Osteoblast (primary cell): Measurements from ENCODE around the gene AFDN. TPM values are rescaled to one million over a fixed set of nuclear protein-coding genes. Genes with fewer than 3 reads are reported as not detected.

Experiments used
- DNase-seq: peaks from one replicate; pipeline ENCODE4 v3.0.0; 2011; ENCODE audit warnings: low spot score, mixed read lengths; ENCODE audit not compliant: insufficient read length; ENCODE audit errors: missing footprints
- H2AFZ ChIP-seq: 2 replicates; pipeline ENCODE4 v1.6.0; 2011; ENCODE audit warnings: mild to moderate bottlenecking, low read length
- H3K27ac ChIP-seq: 2 replicates; pipeline ENCODE4 v1.5.1; 2011; ENCODE audit warnings: mild to moderate bottlenecking, low read depth, low read length, moderate library complexity
- H3K27me3 ChIP-seq: 2 replicates; pipeline ENCODE4 v1.6.0; 2012; ENCODE audit warnings: mild to moderate bottlenecking, control low read depth, inconsistent platforms, low read length, moderate library complexity; ENCODE audit not compliant: insufficient read depth
- H3K36me3 ChIP-seq: 2 replicates; pipeline ENCODE4 v1.5.1; 2011; ENCODE audit warnings: mild to moderate bottlenecking, low read length, control low read depth, moderate library complexity; ENCODE audit not compliant: insufficient read depth
- H3K4me1 ChIP-seq: 2 replicates; pipeline ENCODE4 v1.5.1; 2011; ENCODE audit warnings: mild to moderate bottlenecking, low read length, control low read depth, moderate library complexity; ENCODE audit not compliant: insufficient read depth
- H3K4me2 ChIP-seq: 2 replicates; pipeline ENCODE4 v1.6.0; 2011; ENCODE audit warnings: mild to moderate bottlenecking, low read length; ENCODE audit not compliant: insufficient read depth
- H3K4me3 ChIP-seq: fragments of 200-600 bp; sonication (generic); 3 replicates; pipeline ENCODE4 v1.5.1; 2012; ENCODE audit warnings: mild to moderate bottlenecking, low read length, inconsistent platforms; ENCODE audit not compliant: insufficient read depth
- H3K79me2 ChIP-seq: 2 replicates; pipeline ENCODE4 v1.6.0; 2012; ENCODE audit warnings: mild to moderate bottlenecking, low read length, control low read depth, inconsistent platforms; ENCODE audit not compliant: insufficient read depth
- H3K9me3 ChIP-seq: 2 replicates; pipeline ENCODE4 v1.5.1; 2011; ENCODE audit warnings: low read depth, low read length, control low read depth
- H4K20me1 ChIP-seq: 2 replicates; pipeline ENCODE4 v1.6.0; 2012; ENCODE audit warnings: mild to moderate bottlenecking, low read length, control low read depth; ENCODE audit not compliant: insufficient read depth
- CTCF ChIP-seq: IDR thresholded peaks from 2 replicates; pipeline ENCODE4 v1.5.1; 2011; ENCODE audit warnings: mild to moderate bottlenecking, low read depth, low read length, moderate library complexity; ENCODE audit errors: extremely low read depth
- total RNA-seq: library from RNA; depleted of rRNA; stranded (reverse); fragments of >200 nt; gene quantifications from 2 replicates; pipeline ENCODE4 v1.2.3, GENCODE V29; 2012

The AFDN gene
- total RNA-seq, 1 donor, result 52.5 TPM

GRCh38 chr6:167948716-167949115 lies 122.0 kb downstream of the AFDN start:
- Histone ChIP-seq H3K27ac (no peak overlapping the region), H3K4me3 (no peak overlapping the region), H3K4me1 (no peaks in the 10 kb centered on the region), H2AFZ (no peak overlapping the region), H3K79me2 (no peaks in the 10 kb centered on the region), H3K4me2 (no peak overlapping the region), H3K9me3 (no peaks in the 10 kb centered on the region), H4K20me1 (no peaks in the 10 kb centered on the region), H3K27me3 (no peaks in the 10 kb centered on the region), H3K36me3 (peaks cover 22% of the 10 kb centered on the region)
- TF ChIP-seq CTCF, result no peak
- DNase-seq, result no peak

GRCh38 chr6:167949121-167949684 lies 122.5 kb downstream of the AFDN start:
- Histone ChIP-seq H3K4me2 (no peak overlapping the region), H3K79me2 (no peaks in the 10 kb centered on the region), H3K27me3 (no peaks in the 10 kb centered on the region), H3K36me3 (peaks cover 18% of the 10 kb centered on the region), H3K9me3 (no peaks in the 10 kb centered on the region), H3K4me3 (no peak overlapping the region), H4K20me1 (no peaks in the 10 kb centered on the region), H3K27ac (no peak overlapping the region), H3K4me1 (no peaks in the 10 kb centered on the region), H2AFZ (no peak overlapping the region)
- no peak for DNase-seq
- no peak for TF ChIP-seq CTCF

- H3K4me2 ChIP-seq, result no peak overlapping the region
- H3K27ac ChIP-seq, result no peak overlapping the region
- peaks cover 3% of the 10 kb centered on the region for H3K4me1 ChIP-seq
- H3K36me3 ChIP-seq, result peaks cover 8% of the 10 kb centered on the region
- H3K27me3 ChIP-seq, result no peaks in the 10 kb centered on the region
- no peaks in the 10 kb centered on the region for H4K20me1 ChIP-seq
- no peaks in the 10 kb centered on the region for H3K79me2 ChIP-seq
- no peaks in the 10 kb centered on the region for H3K9me3 ChIP-seq
- H2AFZ ChIP-seq, result no peak overlapping the region
- DNase-seq, result no peak
- H3K4me3 ChIP-seq, result no peak overlapping the region
- TF ChIP-seq CTCF, result no peak
Observed at GRCh38 chr6:167951781-167952511, 125.2 kb downstream of the AFDN start.

- H3K79me2 ChIP-seq, result no peaks in the 10 kb centered on the region
- H3K36me3 ChIP-seq, result peaks cover 8% of the 10 kb centered on the region
- DNase-seq, result no peak
- no peak overlapping the region for H2AFZ ChIP-seq
- no peak overlapping the region for H3K4me3 ChIP-seq
- no peaks in the 10 kb centered on the region for H4K20me1 ChIP-seq
- H3K27me3 ChIP-seq, result no peaks in the 10 kb centered on the region
- H3K9me3 ChIP-seq, result no peaks in the 10 kb centered on the region
- H3K4me1 ChIP-seq, result peaks cover 8% of the 10 kb centered on the region
- TF ChIP-seq CTCF, result no peak
- no peak overlapping the region for H3K4me2 ChIP-seq
- no peak overlapping the region for H3K27ac ChIP-seq
Observed at GRCh38 chr6:167952512-167952859, 125.8 kb downstream of the AFDN start.
